K562 (cell line): ENCODE data around the gene RAB31. TPM values are rescaled to one million over a fixed set of nuclear protein-coding genes. Genes with fewer than 3 reads are reported as not detected.

Experiments
- ELF1 ChIP-seq: fragments of 200-800 bp; sonication (Bioruptor generic); IDR thresholded peaks from 2 replicates; pipeline ENCODE4 v1.6.1; 2016; ENCODE audit warnings: missing genetic modification characterization, missing compliant biosample characterization
- FOXA3 ChIP-seq, 2 experiments: fragments of 450-650 bp in 1 of 2; sonication (generic) in 1 of 2; formaldehyde crosslinking; IDR thresholded peaks in 1 of 2; conservative IDR thresholded peaks in 1 of 2; 2 replicates each; pipeline versions ENCODE4 v1.4.0 to v1.8.0; 2020 to 2022; ENCODE audit warnings: mild to moderate bottlenecking in 2 of 2, missing genetic modification reagents in 1 of 2
- FOXP1 ChIP-seq: sonication (generic); formaldehyde crosslinking; IDR thresholded peaks from 2 replicates; pipeline ENCODE4 v1.8.0; 2022; ENCODE audit warnings: mild to moderate bottlenecking, missing genetic modification reagents
- GTF2F1 ChIP-seq: IDR thresholded peaks from 2 replicates; pipeline ENCODE4 v1.6.1; 2011; ENCODE audit warnings: low read depth, low read length, improper control_type of control experiment
- HDAC6 ChIP-seq: IDR thresholded peaks from 2 replicates; pipeline ENCODE4 v1.6.1; 2012; ENCODE audit warnings: low read depth, mild to moderate bottlenecking, control low read depth, inconsistent platforms, low read length, moderate library complexity
- IRF2 ChIP-seq: sonication (generic); formaldehyde crosslinking; IDR thresholded peaks from 2 replicates; pipeline ENCODE4 v1.8.1; 2022; ENCODE audit warnings: mild to moderate bottlenecking, missing genetic modification reagents
- MYBL2 ChIP-seq, 2 experiments: fragments of 450-650 bp in 1 of 2; sonication (generic) in 1 of 2; formaldehyde crosslinking in 1 of 2; IDR thresholded peaks; 2 replicates each; pipeline versions ENCODE4 v1.6.1 to v1.8.1; 2017 to 2022; ENCODE audit warnings: borderline replicate concordance in 1 of 2, inconsistent platforms in 1 of 2, low read depth in 1 of 2, mild to moderate bottlenecking in 1 of 2, missing genetic modification reagents in 1 of 2, moderate library complexity in 1 of 2
- NFIC ChIP-seq: fragments of 450-650 bp; IDR thresholded peaks from 2 replicates; pipeline ENCODE4 v1.6.1; 2017; ENCODE audit warnings: mild to moderate bottlenecking, inconsistent platforms
- NFIX ChIP-seq: fragments of 250-450 bp; sonication (Bioruptor Pico); IDR thresholded peaks from 2 replicates; pipeline ENCODE4 v1.4.0; 2020; ENCODE audit warnings: low read depth, mild to moderate bottlenecking, moderate library complexity
- NR2C1 ChIP-seq, 2 experiments: fragments of 450-650 bp; IDR thresholded peaks; 2 replicates each; pipeline ENCODE4 v1.6.1; 2017; ENCODE audit warnings: mild to moderate bottlenecking in 2 of 2, antibody characterized with exemption in 1 of 2, inconsistent platforms in 1 of 2, missing compliant biosample characterization in 1 of 2, missing genetic modification characterization in 1 of 2
- POLR2B ChIP-seq: fragments of 450-650 bp; IDR thresholded peaks from 2 replicates; pipeline ENCODE4 v1.6.1; 2018; ENCODE audit warnings: low read depth; ENCODE audit not compliant: partially characterized antibody
- RFX5 ChIP-seq: IDR thresholded peaks from 2 replicates; pipeline ENCODE4 v1.6.1; 2011; ENCODE audit warnings: low read depth, mild to moderate bottlenecking, improper control_type of control experiment, low read length
- SMARCB1 ChIP-seq: IDR thresholded peaks from 2 replicates; pipeline ENCODE4 v1.6.1; 2011; ENCODE audit warnings: improper control_type of control experiment, low read depth; ENCODE audit not compliant: insufficient read length
- STAG1 ChIP-seq: sonication (generic); formaldehyde crosslinking; IDR thresholded peaks from 2 replicates; pipeline ENCODE4 v1.5.0; 2020; ENCODE audit warnings: missing genetic modification reagents, borderline replicate concordance
- TARDBP ChIP-seq: fragments of 450-650 bp; IDR thresholded peaks from 2 replicates; pipeline ENCODE4 v1.6.1; 2016
- WHSC1 ChIP-seq: IDR thresholded peaks from one replicate; pipeline ENCODE4 v1.6.1; 2012; ENCODE audit warnings: low read length, control low read depth, inconsistent platforms
- ZNF197 ChIP-seq: fragments of 200-800 bp; sonication (Bioruptor generic); IDR thresholded peaks from 2 replicates; pipeline ENCODE4 v1.6.1; 2016; ENCODE audit warnings: low read depth, missing genetic modification characterization, missing compliant biosample characterization
- ZNF644 ChIP-seq: fragments of 200-800 bp; sonication (Bioruptor generic); IDR thresholded peaks from 2 replicates; pipeline ENCODE4 v1.6.1; 2016; ENCODE audit warnings: low read depth, missing genetic modification characterization, missing compliant biosample characterization
- polyA plus RNA-seq, 8 experiments: library from polyadenylated mRNA; depleted of rRNA in 4 of 8; stranded (reverse) in 5 of 8; unstranded in 3 of 8; fragments of >200 nt; fragmentation: Nextera tagmentation in 2 of 8; fragmentation: Illumina TruSeq in 1 of 8; extraction: Ambion mirVana in 2 of 8; extraction: Trizol in 1 of 8; gene quantifications; 2 replicates each; pipeline versions ENCODE4 v1.2.1 to v1.2.3, GENCODE V29; 2011 to 2014; ENCODE audit warnings: inconsistent platforms in 1 of 8, missing spikeins in 1 of 8
- total RNA-seq, 7 experiments: library from RNA; depleted of rRNA in 6 of 7; stranded (reverse); fragments of >200 nt in 6 of 7; fragmentation: Illumina TruSeq in 2 of 7; extraction: Trizol in 2 of 7; gene quantifications; 2 replicates each; pipeline versions ENCODE4 v1.2.1 to v1.2.3, GENCODE V29; 2011 to 2021; ENCODE audit warnings: low replicate concordance in 1 of 7
- TF ChIP-seq, protein P1 (sequence below): fragments of 250-450 bp; sonication (Bioruptor Pico); IDR thresholded peaks from 2 replicates; pipeline ENCODE4 v1.4.0; 2020; ENCODE audit warnings: mild to moderate bottlenecking, moderate library complexity, borderline replicate concordance
- TF ChIP-seq, protein P2 (sequence below): fragments of 450-650 bp; IDR thresholded peaks from 2 replicates; pipeline ENCODE4 v1.6.1; 2017; ENCODE audit warnings: antibody characterized with exemption, mild to moderate bottlenecking
- TF ChIP-seq, protein P3 (sequence below): conservative IDR thresholded peaks from 2 replicates; pipeline ENCODE4 v1.6.1; 2011; ENCODE audit warnings: low read depth, mild to moderate bottlenecking, low read length; ENCODE audit not compliant: control insufficient read depth

The RAB31 gene
- total and polyA plus RNA-seq, 9 of the 15 experiments (the other 6 are each of a cell fraction or from before 2014, with no cell fraction given) = 20.7 to 70.4 (median 41.3) TPM

DNA sequence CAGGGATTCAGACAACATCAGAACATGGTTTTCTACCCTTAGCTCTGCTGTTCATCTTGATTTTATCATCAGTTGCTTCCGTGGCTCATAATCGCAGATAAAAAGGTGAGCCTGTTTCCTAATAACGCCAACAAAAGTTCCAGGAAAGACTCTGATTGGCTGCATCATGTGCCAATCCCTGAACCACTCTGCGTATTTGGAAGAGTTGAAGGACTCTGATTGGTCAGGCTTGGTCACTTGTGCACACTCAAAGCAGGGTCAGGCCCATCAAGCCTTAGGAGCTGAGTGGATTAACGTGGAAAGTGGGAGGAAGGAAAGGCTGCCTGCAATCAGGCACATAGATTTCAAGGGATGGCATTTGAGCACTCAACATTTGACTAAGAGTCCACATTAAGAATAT lies 189.0 kb downstream of the RAB31 start (continued):
- peak; percentile 49 for TF ChIP-seq WHSC1
- TF ChIP-seq IRF2 = no peak
- no peak for TF ChIP-seq TARDBP
- no peak for TF ChIP-seq NFIX (CRISPR knock-in tag)
- TF ChIP-seq FOXA3 (CRISPR knock-in tag; conservative IDR thresholded peaks at IDR 0.05 in 1 of 2, IDR thresholded peaks at IDR 0.05 in 1 of 2) = no peak
- TF ChIP-seq, protein P1, sequence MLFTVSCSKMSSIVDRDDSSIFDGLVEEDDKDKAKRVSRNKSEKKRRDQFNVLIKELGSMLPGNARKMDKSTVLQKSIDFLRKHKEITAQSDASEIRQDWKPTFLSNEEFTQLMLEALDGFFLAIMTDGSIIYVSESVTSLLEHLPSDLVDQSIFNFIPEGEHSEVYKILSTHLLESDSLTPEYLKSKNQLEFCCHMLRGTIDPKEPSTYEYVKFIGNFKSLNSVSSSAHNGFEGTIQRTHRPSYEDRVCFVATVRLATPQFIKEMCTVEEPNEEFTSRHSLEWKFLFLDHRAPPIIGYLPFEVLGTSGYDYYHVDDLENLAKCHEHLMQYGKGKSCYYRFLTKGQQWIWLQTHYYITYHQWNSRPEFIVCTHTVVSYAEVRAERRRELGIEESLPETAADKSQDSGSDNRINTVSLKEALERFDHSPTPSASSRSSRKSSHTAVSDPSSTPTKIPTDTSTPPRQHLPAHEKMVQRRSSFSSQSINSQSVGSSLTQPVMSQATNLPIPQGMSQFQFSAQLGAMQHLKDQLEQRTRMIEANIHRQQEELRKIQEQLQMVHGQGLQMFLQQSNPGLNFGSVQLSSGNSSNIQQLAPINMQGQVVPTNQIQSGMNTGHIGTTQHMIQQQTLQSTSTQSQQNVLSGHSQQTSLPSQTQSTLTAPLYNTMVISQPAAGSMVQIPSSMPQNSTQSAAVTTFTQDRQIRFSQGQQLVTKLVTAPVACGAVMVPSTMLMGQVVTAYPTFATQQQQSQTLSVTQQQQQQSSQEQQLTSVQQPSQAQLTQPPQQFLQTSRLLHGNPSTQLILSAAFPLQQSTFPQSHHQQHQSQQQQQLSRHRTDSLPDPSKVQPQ (CRISPR knock-in tag) = no peak
- TF ChIP-seq HDAC6 = no peak
- no peak for TF ChIP-seq RFX5
- TF ChIP-seq NR2C1 (IDR thresholded peaks at IDR 0.05) = no peak
- peak; percentile 23; the same call in 1 of the 2 replicates for TF ChIP-seq NR2C1 (tag; IDR thresholded peaks at IDR 0.05)
- no peak for TF ChIP-seq ZNF197
- TF ChIP-seq POLR2B = no peak
- TF ChIP-seq STAG1 (CRISPR knock-in tag) = no peak
- TF ChIP-seq GTF2F1 = no peak
- 0 out of 2 replicates have a peak, but pooled peaks have one; percentile 12 for TF ChIP-seq ELF1 (tag)
- no peak for TF ChIP-seq FOXP1 (CRISPR knock-in tag)
- no peak for TF ChIP-seq SMARCB1
- TF ChIP-seq NFIC = no peak
- TF ChIP-seq, protein P2, sequence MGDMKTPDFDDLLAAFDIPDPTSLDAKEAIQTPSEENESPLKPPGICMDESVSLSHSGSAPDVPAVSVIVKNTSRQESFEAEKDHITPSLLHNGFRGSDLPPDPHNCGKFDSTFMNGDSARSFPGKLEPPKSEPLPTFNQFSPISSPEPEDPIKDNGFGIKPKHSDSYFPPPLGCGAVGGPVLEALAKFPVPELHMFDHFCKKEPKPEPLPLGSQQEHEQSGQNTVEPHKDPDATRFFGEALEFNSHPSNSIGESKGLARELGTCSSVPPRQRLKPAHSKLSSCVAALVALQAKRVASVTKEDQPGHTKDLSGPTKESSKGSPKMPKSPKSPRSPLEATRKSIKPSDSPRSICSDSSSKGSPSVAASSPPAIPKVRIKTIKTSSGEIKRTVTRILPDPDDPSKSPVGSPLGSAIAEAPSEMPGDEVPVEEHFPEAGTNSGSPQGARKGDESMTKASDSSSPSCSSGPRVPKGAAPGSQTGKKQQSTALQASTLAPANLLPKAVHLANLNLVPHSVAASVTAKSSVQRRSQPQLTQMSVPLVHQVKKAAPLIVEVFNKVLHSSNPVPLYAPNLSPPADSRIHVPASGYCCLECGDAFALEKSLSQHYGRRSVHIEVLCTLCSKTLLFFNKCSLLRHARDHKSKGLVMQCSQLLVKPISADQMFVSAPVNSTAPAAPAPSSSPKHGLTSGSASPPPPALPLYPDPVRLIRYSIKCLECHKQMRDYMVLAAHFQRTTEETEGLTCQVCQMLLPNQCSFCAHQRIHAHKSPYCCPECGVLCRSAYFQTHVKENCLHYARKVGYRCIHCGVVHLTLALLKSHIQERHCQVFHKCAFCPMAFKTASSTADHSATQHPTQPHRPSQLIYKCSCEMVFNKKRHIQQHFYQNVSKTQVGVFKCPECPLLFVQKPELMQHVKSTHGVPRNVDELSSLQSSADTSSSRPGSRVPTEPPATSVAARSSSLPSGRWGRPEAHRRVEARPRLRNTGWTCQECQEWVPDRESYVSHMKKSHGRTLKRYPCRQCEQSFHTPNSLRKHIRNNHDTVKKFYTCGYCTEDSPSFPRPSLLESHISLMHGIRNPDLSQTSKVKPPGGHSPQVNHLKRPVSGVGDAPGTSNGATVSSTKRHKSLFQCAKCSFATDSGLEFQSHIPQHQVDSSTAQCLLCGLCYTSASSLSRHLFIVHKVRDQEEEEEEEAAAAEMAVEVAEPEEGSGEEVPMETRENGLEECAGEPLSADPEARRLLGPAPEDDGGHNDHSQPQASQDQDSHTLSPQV = no peak; the same call in 1 of the 2 replicates
- TF ChIP-seq, protein P3, sequence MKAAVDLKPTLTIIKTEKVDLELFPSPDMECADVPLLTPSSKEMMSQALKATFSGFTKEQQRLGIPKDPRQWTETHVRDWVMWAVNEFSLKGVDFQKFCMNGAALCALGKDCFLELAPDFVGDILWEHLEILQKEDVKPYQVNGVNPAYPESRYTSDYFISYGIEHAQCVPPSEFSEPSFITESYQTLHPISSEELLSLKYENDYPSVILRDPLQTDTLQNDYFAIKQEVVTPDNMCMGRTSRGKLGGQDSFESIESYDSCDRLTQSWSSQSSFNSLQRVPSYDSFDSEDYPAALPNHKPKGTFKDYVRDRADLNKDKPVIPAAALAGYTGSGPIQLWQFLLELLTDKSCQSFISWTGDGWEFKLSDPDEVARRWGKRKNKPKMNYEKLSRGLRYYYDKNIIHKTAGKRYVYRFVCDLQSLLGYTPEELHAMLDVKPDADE = no peak
- no peak for TF ChIP-seq MYBL2 (IDR thresholded peaks at IDR 0.05; ENCODE audit: low read depth)
- no peak for TF ChIP-seq MYBL2 (CRISPR knock-in tag; IDR thresholded peaks at IDR 0.05; ENCODE audit: borderline replicate concordance)
- no peak for TF ChIP-seq ZNF644
